H1 (cell line): ENCODE data around the gene FLNA. TPM values are rescaled to one million over a fixed set of nuclear protein-coding genes. Genes with fewer than 3 reads are reported as not detected.
A peak's percentile ranks its signal among the peaks of the same experiment; 100 is the strongest.

ENCODE experiments used
- CTCF ChIA-PET: fragments of 300-600 bp; sonication (Branson Sonifier 250); formaldehyde crosslinking; loops from one replicate; lab custom pipeline; 2021; ENCODE audit not compliant: partially characterized antibody; lab: Charles Lee
- POLR2A ChIA-PET: fragments of 300-600 bp; sonication (Branson Sonifier 250); formaldehyde crosslinking; loops from one replicate; lab custom pipeline; 2021; ENCODE audit warnings: inconsistent platforms; ENCODE audit not compliant: partially characterized antibody; lab: Charles Lee
- DNase-seq, 2 experiments: peaks; one replicate each; pipeline versions ENCODE4 v3.0.0 to v3.0.0-alpha.2; 2010 to 2022; ENCODE audit warnings: low spot score in 2 of 2, low read depth in 1 of 2, mixed read lengths in 1 of 2
- FAIRE-seq: peaks from 2 replicates; lab custom pipeline; 2011; peaks lifted over from hg19 to GRCh38; lab: Jason Lieb, UNC
- H2AFZ ChIP-seq: 2 replicates; pipeline ENCODE4 v1.8.1; 2012; ENCODE audit warnings: low read length, inconsistent platforms
- H2AK5ac ChIP-seq: 2 replicates; pipeline ENCODE4 v1.6.1; 2013; ENCODE audit warnings: low read depth, low read length
- H2BK120ac ChIP-seq: replicated peaks from 2 replicates; pipeline ENCODE3; 2013; ENCODE audit warnings: low read depth, low read length, inconsistent platforms
- H2BK12ac ChIP-seq: 2 replicates; pipeline ENCODE4 v1.6.1; 2013; ENCODE audit warnings: low read depth, low read length
- H2BK15ac ChIP-seq: 2 replicates; pipeline ENCODE4 v1.6.1; 2013; ENCODE audit warnings: low read length
- H2BK20ac ChIP-seq: 2 replicates; pipeline ENCODE4 v1.6.1; 2013; ENCODE audit warnings: low read length
- H2BK5ac ChIP-seq: 2 replicates; pipeline ENCODE4 v1.6.1; 2013; ENCODE audit warnings: low read depth, low read length
- H3K14ac ChIP-seq: 2 replicates; pipeline ENCODE4 v1.6.1; 2013; ENCODE audit warnings: inconsistent platforms; ENCODE audit not compliant: insufficient read length
- H3K18ac ChIP-seq: 2 replicates; pipeline ENCODE4 v1.6.1; 2013; ENCODE audit warnings: low read length; ENCODE audit errors: extremely low read depth
- H3K23ac ChIP-seq: 2 replicates; pipeline ENCODE4 v1.6.1; 2013; ENCODE audit warnings: inconsistent platforms; ENCODE audit not compliant: insufficient read length
- H3K23me2 ChIP-seq: 2 replicates; pipeline ENCODE4 v1.6.1; 2013; ENCODE audit warnings: low read depth, low read length
- H3K27ac ChIP-seq: 2 replicates; pipeline ENCODE4 v1.6.1; 2011; ENCODE audit warnings: low read depth, low read length, inconsistent platforms
- H3K27me3 ChIP-seq, 4 experiments: replicated peaks in 1 of 4; 1 replicate in 1 of 4; 2 replicates in 3 of 4; pipeline versions ENCODE4 v1.6.1 to v1.8.1; 2011 to 2013; ENCODE audit warnings: low read length in 3 of 4, mild to moderate bottlenecking in 3 of 4, inconsistent platforms in 2 of 4, mixed read lengths in 2 of 4, moderate library complexity in 1 of 4; ENCODE audit not compliant: control insufficient read depth in 3 of 4, insufficient read depth in 3 of 4; ENCODE audit errors: extremely low read depth in 1 of 4
- H3K36me3 ChIP-seq, 4 experiments: 2 replicates each; pipeline versions ENCODE4 v1.6.1 to v1.8.1; 2011 to 2013; ENCODE audit warnings: mild to moderate bottlenecking in 4 of 4, low read length in 3 of 4, moderate library complexity in 2 of 4, control low read depth in 1 of 4, inconsistent platforms in 1 of 4; ENCODE audit not compliant: insufficient read depth in 4 of 4, control insufficient read depth in 2 of 4
- H3K4ac ChIP-seq: replicated peaks from 2 replicates; pipeline ENCODE3; 2013; ENCODE audit warnings: low read length, low read depth, mixed read lengths, inconsistent platforms; ENCODE audit not compliant: insufficient read length
- H3K4me1 ChIP-seq, 4 experiments: replicated peaks in 1 of 4; 1 replicate in 1 of 4; 2 replicates in 3 of 4; pipeline versions ENCODE4 v1.6.1 to v1.8.1; 2011 to 2013; ENCODE audit warnings: low read length in 3 of 4, inconsistent platforms in 2 of 4, mixed read lengths in 1 of 4; ENCODE audit not compliant: insufficient read depth in 4 of 4, control insufficient read depth in 3 of 4
- H3K4me2 ChIP-seq, 2 experiments: 2 replicates each; pipeline versions ENCODE4 v1.6.1 to v1.8.1; 2011 to 2013; ENCODE audit warnings: low read depth in 2 of 2, low read length in 2 of 2, control low read depth in 1 of 2, inconsistent platforms in 1 of 2, mild to moderate bottlenecking in 1 of 2; ENCODE audit not compliant: insufficient read depth in 1 of 2
- H3K4me3 ChIP-seq, 4 experiments: fragments of 200-600, 300-600 bp in 1 of 4; sonication (generic), shearing (Covaris generic), sonication (Bioruptor Twin) in 1 of 4; 2 replicates each; pipeline versions ENCODE4 v1.5.1 to v1.8.1; 2011 to 2016; ENCODE audit warnings: low read length in 4 of 4, low read depth in 3 of 4, control low read depth in 2 of 4, inconsistent platforms in 2 of 4, mild to moderate bottlenecking in 2 of 4, mixed read lengths in 1 of 4, moderate library complexity in 1 of 4; ENCODE audit not compliant: insufficient read depth in 2 of 4; ENCODE audit errors: extremely low read depth in 1 of 4
- H3K56ac ChIP-seq: replicated peaks from 2 replicates; pipeline ENCODE3; 2013; ENCODE audit warnings: low read depth, mild to moderate bottlenecking, mixed read lengths, low read length, inconsistent platforms; ENCODE audit not compliant: insufficient read length
- H3K79me1 ChIP-seq: 2 replicates; pipeline ENCODE4 v1.6.1; 2013; ENCODE audit warnings: low read depth, low read length, control low read depth
- H3K79me2 ChIP-seq, 2 experiments: 2 replicates each; pipeline versions ENCODE4 v1.6.1 to v1.8.1; 2012 to 2013; ENCODE audit warnings: low read length in 2 of 2, mild to moderate bottlenecking in 2 of 2, inconsistent platforms in 1 of 2; ENCODE audit not compliant: insufficient read depth in 2 of 2, control insufficient read depth in 1 of 2
- H3K9ac ChIP-seq, 4 experiments: replicated peaks in 1 of 4; 1 replicate in 1 of 4; 2 replicates in 3 of 4; pipeline versions ENCODE4 v1.6.1 to v1.8.1; 2011 to 2013; ENCODE audit warnings: low read depth in 3 of 4, low read length in 3 of 4, control low read depth in 2 of 4, mild to moderate bottlenecking in 2 of 4, moderate library complexity in 2 of 4, inconsistent platforms in 1 of 4; ENCODE audit errors: extremely low read depth in 1 of 4
- H3K9me3 ChIP-seq, 2 experiments: 2 replicates each; pipeline versions ENCODE4 v1.6.1 to v1.8.1; 2012 to 2013; ENCODE audit warnings: mild to moderate bottlenecking in 2 of 2, moderate library complexity in 2 of 2, control low read depth in 1 of 2, inconsistent platforms in 1 of 2, low read depth in 1 of 2, low read length in 1 of 2, mixed read lengths in 1 of 2; ENCODE audit not compliant: insufficient read depth in 2 of 2
- H4K20me1 ChIP-seq, 2 experiments: replicated peaks in 1 of 2; 2 replicates each; pipeline versions ENCODE3 to v1.8.1; 2011 to 2013; ENCODE audit warnings: inconsistent platforms in 2 of 2, low read length in 2 of 2, mild to moderate bottlenecking in 1 of 2; ENCODE audit not compliant: insufficient read depth in 2 of 2, control insufficient read depth in 1 of 2
- H4K5ac ChIP-seq: 2 replicates; pipeline ENCODE4 v1.6.1; 2013; ENCODE audit warnings: low read length, low read depth, mixed read lengths, inconsistent platforms; ENCODE audit not compliant: insufficient read length
- H4K8ac ChIP-seq: 2 replicates; pipeline ENCODE4 v1.8.0; 2013; ENCODE audit warnings: mild to moderate bottlenecking, moderate library complexity, low read length, inconsistent platforms; ENCODE audit not compliant: insufficient read depth; ENCODE audit errors: extremely low read depth
- H4K91ac ChIP-seq: replicated peaks from 2 replicates; pipeline ENCODE3; 2013; ENCODE audit warnings: low read length, mixed read lengths, inconsistent platforms; ENCODE audit not compliant: insufficient read length
- HDAC2 ChIP-seq, 2 experiments: fragments of 300-600 bp in 1 of 2; sonication (generic) in 1 of 2; IDR thresholded peaks; 2 replicates each; pipeline ENCODE4 v1.6.1; 2011 to 2012; ENCODE audit warnings: low read depth in 2 of 2, low read length in 2 of 2, mild to moderate bottlenecking in 2 of 2, moderate library complexity in 2 of 2, borderline replicate concordance in 1 of 2, inconsistent platforms in 1 of 2
- KDM4A ChIP-seq: IDR thresholded peaks from one replicate; pipeline ENCODE4 v1.7.1; 2012; ENCODE audit warnings: low read depth, mild to moderate bottlenecking, moderate library complexity, low read length, inconsistent platforms; ENCODE audit not compliant: severe bottlenecking
- POLR2AphosphoS5 ChIP-seq: IDR thresholded peaks from 2 replicates; pipeline ENCODE4 v1.6.1; 2011; ENCODE audit warnings: low read depth, low read length
- WGBS, 2 experiments: shearing (Covaris generic) in 1 of 2; methylation state at CpG; one replicate each; pipeline versions ENCODE4 v1.1.6 to v1.1.7; 2013 to 2015; ENCODE audit warnings: low lambda C conversion rate in 2 of 2, mixed read lengths in 2 of 2, inconsistent platforms in 1 of 2, low coverage in 1 of 2, missing lambda C conversion rate in 1 of 2; ENCODE audit not compliant: insufficient replicate concordance in 2 of 2, insufficient coverage in 1 of 2, insufficient read length in 1 of 2; ENCODE audit errors: extremely low coverage in 1 of 2, missing lambda C conversion rate in 1 of 2; 5-methylcytosine and 5-hydroxymethylcytosine counted together
- polyA plus RNA-seq, 7 experiments: library from polyadenylated mRNA; depleted of rRNA in 3 of 7; stranded (reverse) in 5 of 7; unstranded in 2 of 7; fragments of >200 nt in 5 of 7; fragments of 200-250 nt in 2 of 7; gene quantifications; 1 replicate in 5 of 7; 2 replicates in 1 of 7; 4 replicates in 1 of 7; pipeline versions ENCODE4 v1.2.1 to v1.2.3, GENCODE V29; 2011 to 2013; ENCODE audit warnings: missing spikeins in 2 of 7, mixed read lengths in 2 of 7
- total RNA-seq: library from RNA; stranded (reverse); fragmentation: NEBNext Ultra II Directional; extraction: Animal tissue kit (Norgen Biotek cat#: 25700); gene quantifications from 2 replicates; pipeline ENCODE4 v1.2.1, GENCODE V29; 2021

FLNA gene
- total and polyA plus RNA-seq, 2 of the 8 experiments (the other 6 are each of a cell fraction or from before 2014, with no cell fraction given), result 315 to 925 TPM

DNA sequence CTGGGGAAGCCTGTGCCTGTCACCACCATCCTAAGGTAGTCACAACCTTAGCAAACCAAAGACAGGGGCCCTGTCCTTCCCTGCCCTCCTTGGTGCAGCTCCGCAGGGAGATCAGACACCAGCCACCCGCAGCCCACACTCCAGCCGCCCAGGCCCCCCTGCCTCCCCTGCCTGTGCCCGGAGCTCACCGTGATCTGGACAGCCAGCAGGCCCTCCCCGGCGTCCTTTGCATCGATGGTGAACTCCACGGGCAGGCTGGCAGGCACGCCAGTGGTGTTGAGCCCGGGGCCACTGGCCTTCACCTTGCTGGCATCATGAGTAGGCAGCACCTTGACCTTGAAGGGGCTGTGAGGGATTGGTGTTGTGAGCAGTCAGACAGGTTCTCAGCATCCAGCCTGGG lies 16.4 kb downstream of the FLNA start:
- H2BK5ac ChIP-seq, result no peak overlapping the region
- WGBS, 2 experiments, result no CpG with 5 or more reads among the region's 11 CpGs
- H2BK15ac ChIP-seq, result no peak overlapping the region
- peaks cover 9 to 49% of the 10 kb centered on the region in 2 experiments for H4K20me1 ChIP-seq
- H2BK12ac ChIP-seq, result no peak overlapping the region
- H3K9me3 ChIP-seq, result no peaks in the 10 kb centered on the region
- CTCF ChIA-PET, result interaction anchor here (0.8 kb wide), 1 partner anchor 15 kb away, joined by 4 read pairs; no protein-coding TSS in a partner anchor
- no peaks in the 10 kb centered on the region for H3K27me3 ChIP-seq
- no peak overlapping the region for H2AFZ ChIP-seq
- H3K23me2 ChIP-seq, result no peaks in the 10 kb centered on the region
- H3K27ac ChIP-seq, result no peak overlapping the region
- TF ChIP-seq KDM4A (no peak), POLR2AphosphoS5 (peak; percentile 40; the same call in 1 of the 2 replicates), HDAC2 (IDR thresholded peaks at IDR 0.05; ENCODE audit: borderline replicate concordance in 1 of 2, low read depth in 2 of 2, low read length in 2 of 2) (no peak)
- TF ChIP-seq, all 59 proteins: peak for 1
- no peak overlapping the region for H3K4me3 ChIP-seq
- H3K4me1 ChIP-seq, result no peaks in the 10 kb centered on the region
- DNase-seq (no peak), FAIRE-seq (no peak)
- H2AK5ac ChIP-seq, result no peak overlapping the region
- H3K36me3 ChIP-seq, result peaks cover 44 to 97% (median 81%) of the 10 kb centered on the region in 4 experiments
- peaks cover 0 to 7% of the 10 kb centered on the region in 2 experiments; a peak in 2 of 4 replicates for H3K79me2 ChIP-seq
- H3K4me2 ChIP-seq, result no peak overlapping the region
- no peak overlapping the region for H2BK20ac ChIP-seq
- no peak overlapping the region for H3K14ac ChIP-seq
- H4K91ac ChIP-seq, result no peak overlapping the region
- no peak overlapping the region for H2BK120ac ChIP-seq
- POLR2A ChIA-PET, result interaction anchor here (4.1 to 15.6 kb wide), 2 partner anchors 8 to 9 kb away, joined by 46 to 348 read pairs; no protein-coding TSS in a partner anchor
- H3K18ac ChIP-seq, result no peak overlapping the region
- H3K9ac ChIP-seq, result no peak overlapping the region
- no peaks in the 10 kb centered on the region; the same call in 1 of the 2 replicates for H3K79me1 ChIP-seq
- no peak overlapping the region for H3K56ac ChIP-seq
- no peak overlapping the region for H3K23ac ChIP-seq
- H3K4ac ChIP-seq, result no peak overlapping the region
- no peak overlapping the region for H4K5ac ChIP-seq
- no peak overlapping the region for H4K8ac ChIP-seq
